SW480 (cell line): ENCODE results near the gene TRPC4.

Experiments
- DNase-seq: peaks from one replicate; pipeline ENCODE4 v3.0.0-alpha.2; 2016; ENCODE audit warnings: low spot score

Gene TRPC4

DNA sequence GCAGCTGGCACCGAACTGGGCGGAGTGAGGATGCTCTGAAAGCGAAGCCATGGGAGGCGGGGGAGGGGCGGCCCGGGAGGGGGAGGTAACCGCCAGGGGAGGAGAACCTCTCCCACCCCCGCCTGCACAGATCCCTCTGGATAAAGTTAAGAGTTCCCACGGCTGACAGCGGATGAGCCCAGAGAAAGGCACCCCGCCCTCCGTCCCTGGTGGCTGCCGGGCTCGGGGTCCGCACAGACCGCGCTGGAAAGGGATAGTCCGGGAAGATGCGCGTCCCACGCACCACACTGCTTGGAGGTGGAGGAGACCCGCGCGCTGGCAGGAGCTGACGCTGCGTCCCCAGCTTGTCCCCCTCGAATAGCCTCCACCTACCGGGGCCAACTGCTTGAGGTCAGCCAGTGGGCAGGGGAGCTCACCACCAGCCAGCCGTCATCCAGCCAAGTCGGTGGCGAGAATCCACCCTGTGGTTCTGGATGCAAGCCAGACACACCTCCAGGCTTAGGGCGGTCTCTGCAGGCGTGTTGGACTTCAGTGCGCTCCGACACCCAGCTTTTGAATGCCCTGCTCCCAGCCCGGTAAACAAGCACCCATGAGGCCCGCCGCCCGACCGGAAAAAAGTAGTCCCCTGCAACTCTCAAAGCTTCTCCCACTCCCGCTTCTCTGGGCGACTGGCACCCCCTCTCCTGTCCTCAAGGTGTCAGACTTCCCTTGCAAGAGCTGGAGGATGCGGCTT, at the start of gene TRPC4:
Gene TRPC4 (minus strand): TSS at position 17 of the 733 bp plus-strand sequence. CDS start 86,439 bp downstream, outside the sequence.
- no peak for DNase-seq

DNA sequence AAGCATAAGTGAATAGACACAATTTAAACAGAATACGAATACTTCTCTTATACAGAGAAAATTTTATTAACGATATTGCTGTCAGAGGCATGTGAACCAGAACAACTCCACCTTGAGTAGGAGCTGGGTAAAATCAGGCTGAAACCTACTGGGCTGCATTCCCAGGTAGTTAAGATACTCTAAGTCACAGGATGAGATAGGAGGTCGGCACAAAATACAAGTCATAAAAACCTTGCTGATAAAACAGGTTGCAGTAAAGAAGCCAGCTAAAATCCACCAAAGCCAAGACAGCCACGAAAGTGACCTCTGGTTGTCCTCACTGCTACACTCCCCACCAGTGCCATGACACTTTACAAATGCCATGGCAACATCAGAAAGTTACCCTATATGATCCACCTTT, 49.2 kb upstream of the TRPC4 start:
- DNase-seq: no peak

DNA sequence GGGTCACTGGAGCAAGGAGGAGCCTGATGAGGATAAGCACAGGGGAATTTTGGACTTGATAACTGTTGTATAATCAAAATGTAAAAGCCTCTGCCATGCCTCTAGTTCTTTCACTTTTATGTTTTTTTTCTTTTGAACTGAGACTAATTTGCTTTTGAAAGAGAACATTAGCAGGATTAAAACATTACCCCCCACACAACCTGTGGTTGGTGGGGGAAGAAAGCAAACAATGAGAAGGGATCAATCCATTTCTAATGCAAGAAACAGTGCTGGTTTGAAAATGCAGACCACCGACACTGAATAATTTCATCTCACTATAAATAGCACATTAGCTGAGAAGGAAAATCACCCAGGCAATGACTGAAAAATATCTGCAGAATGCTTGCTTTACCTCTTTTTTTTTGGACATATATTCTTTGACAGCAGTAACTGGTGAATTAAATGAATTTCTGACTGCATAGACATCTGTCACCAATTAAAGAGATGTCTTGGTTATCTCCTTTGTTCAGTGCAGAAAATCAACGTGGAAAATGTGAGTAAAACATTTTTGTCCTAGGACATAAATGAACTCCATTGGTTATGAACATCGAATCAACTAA, 48.6 kb upstream of the TRPC4 start:
- no peak for DNase-seq

DNA sequence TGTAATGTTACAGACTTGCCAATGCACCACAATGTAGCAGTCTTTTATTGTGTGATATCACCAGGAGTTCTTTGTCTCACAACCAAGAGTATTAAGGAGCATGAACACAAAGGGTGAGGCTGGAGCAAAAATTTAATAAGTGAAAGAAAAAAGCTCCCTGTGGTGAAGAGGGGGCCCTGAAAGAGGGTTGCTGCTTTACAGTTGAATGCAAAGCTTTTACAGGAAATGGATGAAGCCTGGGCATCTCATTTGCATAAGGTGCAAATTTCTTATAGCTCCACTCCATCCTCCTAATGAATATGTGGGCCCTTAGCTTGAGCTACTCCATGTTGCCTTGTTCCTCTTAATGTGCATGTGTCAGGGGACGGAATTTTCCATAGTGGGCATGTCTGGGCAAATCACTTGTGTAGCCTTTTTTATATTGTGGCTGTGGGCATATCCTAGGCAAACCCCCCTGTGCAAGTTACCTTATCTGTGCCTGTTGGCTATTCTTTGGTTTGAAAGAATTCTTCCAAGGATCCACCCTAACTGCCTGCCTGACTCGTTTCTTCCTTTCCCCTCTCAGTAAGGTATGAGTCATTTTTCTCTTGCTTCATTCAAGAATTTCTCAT, 45.3 kb upstream of the TRPC4 start:
- DNase-seq: no peak

DNA sequence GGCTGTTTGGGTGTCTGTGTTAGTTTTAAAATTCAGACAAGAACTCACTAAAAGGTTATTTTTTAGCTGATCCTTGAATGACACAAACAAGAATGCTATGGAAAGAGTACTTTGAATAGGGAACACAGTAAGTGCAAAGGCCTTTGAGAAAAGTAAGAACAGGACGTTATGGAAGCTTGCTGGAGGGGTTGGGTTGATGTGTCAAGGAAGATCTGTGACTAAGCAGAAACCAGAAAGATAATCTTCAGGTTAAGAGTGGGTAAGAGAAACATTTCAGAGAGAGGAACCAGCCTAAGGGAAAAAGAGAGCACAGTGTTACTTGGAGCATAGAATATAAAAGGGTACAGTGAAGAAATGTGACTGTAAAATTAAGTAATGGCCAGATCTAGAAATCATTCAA, 41.2 kb upstream of the TRPC4 start:
- no peak for DNase-seq

DNA sequence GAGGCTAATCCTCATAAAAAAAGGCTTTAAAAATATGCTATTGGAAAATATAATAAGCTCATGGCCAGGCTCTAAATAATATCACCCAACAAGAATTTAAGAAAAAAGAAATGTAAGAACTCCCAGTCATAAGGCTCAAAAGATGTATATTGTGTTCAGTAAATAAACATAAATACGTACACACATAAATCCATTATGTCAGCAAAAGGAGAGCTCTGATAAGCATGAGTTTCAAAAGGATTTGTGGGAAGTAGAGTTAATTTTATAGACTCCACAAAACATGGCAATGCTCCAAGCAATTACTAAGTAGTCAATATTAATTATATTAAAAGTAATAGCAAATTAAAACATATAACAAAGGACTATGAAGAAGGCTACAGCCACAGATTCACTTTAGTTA, 37.3 kb upstream of the TRPC4 start:
- DNase-seq: no peak

DNA sequence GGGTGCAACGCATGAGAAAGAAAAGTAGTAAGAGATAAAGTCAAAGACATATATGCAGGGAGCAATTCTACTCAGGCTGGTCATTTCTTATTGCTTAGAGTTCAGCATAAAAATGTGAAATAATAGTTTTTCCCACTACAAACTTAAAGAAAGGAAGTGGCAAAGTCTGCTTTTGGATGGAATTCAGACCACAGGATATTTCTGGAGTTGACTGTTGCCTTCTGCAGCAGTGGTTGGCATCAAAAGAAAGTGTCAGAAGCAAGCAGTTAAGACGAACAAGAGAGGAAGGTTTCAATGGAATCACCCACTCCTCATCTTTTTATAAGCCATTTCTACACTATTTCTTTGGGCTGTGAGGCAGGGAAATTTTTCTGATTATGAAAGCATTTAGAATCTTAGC, 36.2 kb upstream of the TRPC4 start:
- DNase-seq: no peak

DNA sequence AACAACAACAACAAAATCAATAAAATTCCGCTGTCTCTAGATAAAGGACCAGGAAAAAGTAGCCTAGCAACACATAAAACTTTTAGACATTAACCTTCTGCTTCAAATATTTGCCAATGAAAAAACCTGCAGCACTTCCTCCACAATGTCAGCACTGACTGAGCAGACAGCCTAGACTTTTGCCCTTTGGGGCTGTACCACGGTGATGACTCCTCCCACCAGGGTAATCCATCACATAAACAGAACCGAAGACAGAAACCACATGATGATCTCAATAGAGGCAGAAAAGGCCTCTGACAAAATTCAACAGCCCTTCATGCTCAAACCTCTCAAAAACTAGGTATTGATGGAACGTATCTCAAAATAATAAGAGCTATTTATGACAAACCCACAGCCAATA, 30.2 kb upstream of the TRPC4 start:
- DNase-seq: peak; percentile 20

DNA sequence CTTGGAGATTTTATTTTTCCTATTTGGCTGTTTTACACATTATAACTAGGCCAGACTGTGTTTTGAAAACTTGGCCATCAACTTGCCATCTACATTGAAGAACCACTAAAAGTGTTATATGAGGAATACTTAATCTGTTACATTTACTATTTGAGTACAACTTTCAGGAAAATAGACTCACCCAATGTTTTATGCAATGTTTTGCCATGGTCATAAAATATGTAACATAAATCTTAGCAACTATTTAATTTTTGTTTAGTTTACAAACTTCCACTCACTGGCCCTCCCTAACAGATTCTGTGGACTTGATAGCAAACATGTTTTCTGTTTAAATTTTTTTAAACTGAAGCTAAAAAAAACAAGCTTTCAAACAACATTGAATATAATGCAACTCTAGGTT, 23.7 kb upstream of the TRPC4 start:
- no peak for DNase-seq

DNA sequence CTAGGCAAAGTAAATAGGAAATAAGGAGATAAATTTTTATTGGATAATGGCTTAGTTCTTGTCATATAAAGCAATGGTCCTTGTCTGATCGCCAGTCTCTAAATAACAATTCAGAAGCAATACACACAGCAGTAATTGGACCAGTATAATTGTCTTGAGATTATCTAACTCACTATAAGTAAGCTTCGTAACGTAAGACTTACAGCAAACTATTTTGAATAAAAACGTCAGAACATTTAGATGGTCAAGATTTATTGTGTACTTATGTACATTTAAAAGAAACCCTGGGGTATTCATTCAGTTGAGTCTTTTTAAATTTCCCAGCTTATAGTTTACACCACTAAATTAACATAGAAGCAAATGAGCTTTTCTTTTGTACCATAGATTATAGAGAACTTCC, 20.2 kb upstream of the TRPC4 start:
- DNase-seq: no peak

DNA sequence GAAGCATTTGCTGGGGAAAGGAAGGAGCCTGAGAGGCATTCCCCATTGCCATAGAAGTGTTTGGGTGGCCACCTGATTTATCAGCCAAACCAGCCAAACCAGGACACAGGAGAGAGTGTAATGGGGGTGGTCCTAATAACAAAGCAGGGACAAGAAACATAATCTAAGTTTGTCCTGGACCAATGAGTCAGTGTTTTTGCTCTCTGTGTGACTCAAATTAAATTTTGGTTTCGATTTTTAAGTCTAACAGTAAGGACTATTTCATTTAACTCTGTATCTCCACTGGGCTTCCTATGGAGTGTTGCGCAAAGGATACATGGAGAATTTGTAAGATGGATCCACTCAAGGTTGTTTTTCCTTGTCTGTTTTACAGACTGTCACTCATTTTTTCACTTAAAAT, 19.5 kb upstream of the TRPC4 start:
- no peak for DNase-seq

DNA sequence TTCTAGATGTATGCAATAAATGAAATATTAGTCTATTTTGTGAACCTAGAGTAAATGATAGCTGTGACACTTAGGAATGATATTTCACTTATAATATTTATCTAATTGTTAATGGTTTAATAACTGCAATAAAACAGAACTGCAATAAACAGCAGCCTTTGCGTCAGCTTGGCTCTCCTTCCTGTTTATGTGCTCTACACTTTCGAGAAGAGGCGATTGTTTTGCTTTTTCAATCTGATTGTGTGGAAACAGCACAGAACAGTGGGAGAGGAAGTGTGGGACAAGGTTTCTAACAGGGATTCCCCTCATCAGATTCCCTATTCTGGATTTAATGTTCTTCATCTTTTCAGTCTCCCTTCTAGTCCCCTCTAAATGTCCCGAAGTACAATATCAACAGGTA, 17.3 kb upstream of the TRPC4 start:
- no peak for DNase-seq

DNA sequence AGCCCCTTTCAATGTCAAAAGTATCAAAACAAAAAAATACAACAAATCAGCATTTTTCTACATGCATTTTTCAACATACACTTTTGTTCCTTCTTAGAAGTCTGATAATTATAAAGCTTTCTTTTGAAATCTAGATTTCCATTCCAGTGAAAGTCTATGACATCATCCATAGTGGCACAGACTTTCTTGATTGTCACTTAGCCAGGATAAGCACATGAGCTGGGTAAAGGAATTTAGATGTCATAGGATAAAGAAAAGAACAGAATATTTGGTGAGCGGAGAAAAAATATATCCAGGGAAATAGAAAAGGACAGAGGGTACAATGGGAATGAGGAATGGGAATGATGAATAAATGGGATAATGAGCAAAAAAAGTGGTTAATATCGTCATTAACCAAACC, 15.1 kb upstream of the TRPC4 start:
- DNase-seq: no peak

DNA sequence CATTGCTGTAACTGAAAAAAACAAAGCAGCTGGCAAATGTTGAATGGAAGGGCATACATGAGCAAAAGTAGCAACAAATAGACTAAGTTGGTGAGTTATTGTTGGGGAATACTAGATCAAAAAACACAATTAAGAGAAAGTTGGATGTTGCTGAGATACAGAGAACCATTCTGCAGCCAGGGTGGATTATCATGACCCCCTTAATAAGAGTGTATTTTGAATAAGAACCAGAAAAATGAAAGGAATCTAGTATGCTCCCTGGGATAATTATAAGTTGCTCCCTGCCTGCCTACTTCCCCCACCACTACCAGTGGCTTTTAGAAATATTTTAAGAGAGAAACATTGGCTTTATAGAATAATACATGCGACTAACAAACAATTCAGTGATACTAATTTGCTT, 14.5 kb upstream of the TRPC4 start:
- no peak for DNase-seq

DNA sequence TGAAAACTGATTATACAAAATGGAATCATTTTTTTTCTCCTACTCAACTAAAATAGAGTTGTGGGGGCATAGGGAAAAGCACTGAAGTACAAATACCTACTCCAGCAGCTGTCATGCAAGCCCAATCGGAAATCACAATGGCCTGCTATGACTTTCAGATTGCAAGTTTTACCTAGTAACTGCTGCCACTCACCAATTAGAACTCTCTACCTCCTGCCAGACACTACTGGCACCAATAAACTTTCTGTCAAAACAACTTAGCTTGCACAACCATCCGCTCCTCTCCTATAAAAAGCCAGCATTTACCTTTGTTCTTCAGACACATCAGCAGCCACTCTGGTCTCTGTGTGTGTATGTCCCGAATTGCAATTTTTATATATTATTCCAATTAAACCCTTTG, 9.3 kb upstream of the TRPC4 start:
- DNase-seq: no peak

DNA sequence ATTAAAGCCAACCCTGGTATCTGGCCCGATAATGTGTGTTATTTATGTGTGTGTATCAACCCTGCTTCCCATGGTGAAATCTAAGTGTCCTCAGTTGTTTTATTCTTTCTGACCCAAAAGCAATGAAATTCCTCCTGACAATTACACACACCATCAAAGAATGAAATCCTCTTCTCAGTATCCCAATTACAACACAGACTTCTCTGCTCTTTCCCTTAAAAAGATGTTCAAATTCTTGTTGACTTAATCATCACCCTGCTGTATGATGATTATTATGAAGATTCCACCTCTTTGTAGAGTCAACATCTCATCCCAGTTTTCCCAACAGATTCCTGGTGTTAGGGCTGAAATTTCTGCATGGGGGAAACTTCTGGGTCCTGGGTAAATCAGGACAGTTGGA, 8.9 kb upstream of the TRPC4 start:
- DNase-seq: no peak

DNA sequence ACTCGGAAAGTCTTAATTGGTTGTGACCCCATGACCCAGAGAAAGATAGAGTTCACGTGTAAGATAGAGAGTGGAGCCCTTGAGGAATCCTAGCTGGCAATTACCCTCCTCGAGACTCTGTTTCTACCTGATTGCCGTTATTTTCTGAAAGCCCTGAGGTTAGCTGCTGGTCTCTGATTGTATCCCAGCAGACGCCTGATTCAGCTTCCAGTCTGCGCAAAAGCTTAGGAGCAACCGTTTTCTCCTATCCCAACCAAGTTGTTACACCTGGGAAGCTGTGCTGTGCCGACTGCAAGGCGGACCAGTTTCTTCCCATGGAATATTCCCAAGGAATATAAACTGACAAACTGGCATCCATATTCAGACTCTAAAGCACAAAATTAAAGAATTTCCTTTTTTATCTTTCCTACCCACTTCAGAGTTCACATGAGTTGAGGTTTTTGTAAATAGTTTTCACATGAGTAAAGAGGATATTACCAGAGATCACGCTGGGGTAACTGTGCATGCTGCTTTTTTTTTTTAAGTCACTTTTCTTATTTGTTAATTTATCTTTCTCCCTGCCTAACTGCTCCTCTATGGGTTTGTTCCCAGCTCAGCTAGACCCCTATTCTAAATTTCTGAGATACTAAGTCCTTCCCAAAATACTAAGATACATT, 1.5 kb upstream of the TRPC4 start:
- peak; percentile 14 for DNase-seq

DNA sequence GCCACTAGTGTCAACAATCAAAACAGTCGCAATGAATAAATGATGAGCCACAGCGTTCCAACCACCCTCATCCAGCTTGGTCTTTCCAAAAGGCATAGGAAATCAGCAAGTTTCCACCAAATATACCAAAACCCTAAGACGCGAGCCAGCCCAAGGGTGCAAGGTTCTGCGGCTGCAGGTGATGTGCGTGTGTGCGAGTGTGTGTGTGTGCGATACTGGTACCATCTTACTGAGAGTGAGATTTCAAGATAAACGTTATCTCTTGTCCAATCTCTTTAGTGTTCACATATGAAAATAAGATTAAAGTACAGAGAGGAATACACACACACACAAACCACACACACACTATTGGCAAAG, 895 bp upstream of the TRPC4 start:
- no peak for DNase-seq

DNA sequence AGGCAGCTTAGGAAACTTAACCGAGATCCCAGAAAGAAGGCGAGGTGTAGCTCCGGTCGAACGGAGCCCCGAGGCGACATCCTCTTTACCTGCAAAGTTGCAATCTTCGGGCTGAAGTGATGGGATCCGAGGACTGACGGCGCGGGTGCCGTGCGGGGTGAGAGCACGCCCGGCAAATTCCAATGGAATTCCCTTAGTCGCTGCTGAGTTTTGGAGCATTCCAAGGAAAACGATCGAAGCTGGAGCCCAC, 141 bp downstream of the TRPC4 start:
- no peak for DNase-seq

DNA sequence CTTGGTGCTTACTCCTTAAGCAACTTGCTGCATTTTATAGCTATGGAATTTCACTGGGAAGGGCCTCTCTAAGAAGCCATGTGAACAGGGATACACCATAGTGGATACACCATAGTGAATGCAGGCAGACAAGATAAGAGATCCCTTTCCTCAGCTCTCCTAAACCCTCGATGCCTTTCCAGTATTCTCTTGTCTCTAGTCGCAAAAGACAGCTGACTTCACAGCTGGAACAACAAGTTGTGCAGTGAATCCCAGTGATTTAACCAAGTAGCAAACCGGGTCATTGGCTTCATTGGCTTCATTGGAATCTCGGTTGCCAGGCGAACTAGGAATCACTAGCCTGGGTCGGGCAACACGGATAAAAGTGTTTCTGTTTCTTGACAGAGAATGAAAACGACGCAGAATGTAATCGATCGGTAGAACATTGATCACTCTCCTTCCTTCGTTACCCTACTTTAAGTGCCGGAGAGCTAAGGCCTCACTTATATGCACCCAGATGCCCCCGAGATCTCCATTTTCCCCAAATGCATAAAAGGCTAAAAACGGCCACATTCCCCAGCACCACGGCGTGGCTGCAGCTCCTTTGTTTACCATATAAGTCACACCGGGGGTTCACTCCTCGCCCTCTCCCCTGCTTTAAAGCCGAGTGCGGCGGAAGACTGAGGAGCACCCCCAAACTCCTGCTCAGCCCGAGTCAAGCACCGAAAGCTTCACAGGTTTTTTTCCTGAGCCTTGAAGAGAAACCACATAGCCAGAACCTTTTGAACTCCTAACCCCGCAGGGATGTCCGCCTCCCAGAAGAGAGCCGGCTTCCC, 674 bp downstream of the TRPC4 start:
- no peak for DNase-seq

DNA sequence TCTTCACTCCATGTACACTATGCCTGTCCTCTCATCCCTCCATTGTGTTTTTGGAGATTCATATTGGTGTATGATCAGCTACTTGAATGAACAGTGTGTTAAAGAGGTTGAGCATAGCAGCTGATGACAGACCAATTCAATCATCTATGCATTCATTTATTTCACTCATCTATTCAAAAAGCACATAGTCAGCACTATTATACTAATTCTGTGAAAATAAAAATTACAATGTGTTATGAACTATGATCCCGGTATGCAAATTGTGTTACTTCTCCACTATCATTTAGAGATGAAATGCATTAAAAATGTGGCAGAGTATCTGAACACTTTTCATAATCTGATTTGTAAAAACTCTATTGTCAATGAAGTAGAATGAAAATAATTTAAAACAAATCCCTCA, 5.9 kb downstream of the TRPC4 start:
- no peak for DNase-seq

DNA sequence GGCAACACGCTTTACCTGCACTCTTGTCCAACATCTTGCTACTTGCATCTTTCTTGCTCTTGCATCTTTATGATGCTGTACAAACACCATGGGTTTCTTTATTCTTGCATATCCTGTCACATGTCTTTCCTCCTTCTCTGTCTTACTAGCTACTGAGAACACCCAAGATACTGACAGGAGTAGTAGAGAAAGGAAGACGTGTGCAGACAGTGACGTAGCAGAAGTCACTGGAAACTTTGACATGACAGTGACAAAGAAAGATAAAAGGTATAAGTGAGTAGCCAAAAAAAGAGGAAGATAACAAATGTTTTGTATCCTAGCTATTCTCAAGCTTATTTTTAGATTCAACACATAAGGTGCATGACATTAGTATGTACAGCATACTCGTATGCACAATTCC, 34.2 kb downstream of the TRPC4 start:
- DNase-seq: no peak

DNA sequence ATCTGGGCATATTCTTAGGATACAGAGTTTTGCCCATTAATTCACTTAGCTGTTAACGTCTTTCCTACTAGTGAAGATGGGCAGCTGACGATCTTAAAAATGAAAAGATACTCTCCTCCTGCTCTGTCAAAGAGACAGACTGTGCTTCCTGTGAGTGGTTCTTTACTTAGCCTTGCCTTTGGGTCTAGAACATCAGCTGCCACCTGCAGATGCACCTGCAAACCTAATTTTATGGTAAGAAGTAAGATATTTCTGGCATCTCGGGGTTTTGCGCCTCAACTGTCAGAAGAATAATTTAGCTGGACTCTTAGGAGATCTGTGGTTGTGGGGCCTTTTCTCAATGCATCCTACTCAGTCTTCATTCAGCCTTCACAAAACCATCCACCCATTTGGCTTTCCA, 36.2 kb downstream of the TRPC4 start:
- DNase-seq: no peak
